Fibroblast of lung (primary cell): ENCODE data around the gene VAMP2. TPM values are rescaled to one million over a fixed set of nuclear protein-coding genes. Genes with fewer than 3 reads are reported as not detected.

Experiments
- DNase-seq, 2 donors: peaks; one replicate each; pipeline versions ENCODE4 v3.0.0 to v3.0.0-alpha.2; 2010; ENCODE audit warnings: low read depth in 2 of 2
- H2AFZ ChIP-seq: 2 replicates; pipeline ENCODE4 v1.5.1; 2012; ENCODE audit warnings: low read length, control low read depth, inconsistent platforms
- H3K27ac ChIP-seq: 2 replicates; pipeline ENCODE4 v1.5.1; 2011; ENCODE audit warnings: low read length, control low read depth; ENCODE audit not compliant: insufficient read depth
- H3K27me3 ChIP-seq: 2 replicates; pipeline ENCODE4 v1.5.1; 2011; ENCODE audit warnings: mild to moderate bottlenecking, low read length; ENCODE audit not compliant: control insufficient read depth, insufficient read depth
- H3K36me3 ChIP-seq: 2 replicates; pipeline ENCODE4 v1.5.1; 2011; ENCODE audit warnings: low read length; ENCODE audit not compliant: control insufficient read depth, insufficient read depth
- H3K4me1 ChIP-seq: 2 replicates; pipeline ENCODE4 v1.5.1; 2011; ENCODE audit warnings: low read length; ENCODE audit not compliant: control insufficient read depth, insufficient read depth; ENCODE audit errors: extremely low read depth
- H3K4me2 ChIP-seq: 2 replicates; pipeline ENCODE4 v1.5.1; 2011; ENCODE audit warnings: low read length, control low read depth; ENCODE audit not compliant: insufficient read depth; ENCODE audit errors: extremely low read depth
- H3K4me3 ChIP-seq, 4 experiments: fragments of 200-600 bp in 1 of 4; sonication (generic) in 1 of 4; replicated peaks in 1 of 4; 2 replicates each; pipeline ENCODE4 v1.5.1; 2011 to 2016; ENCODE audit warnings: low read length in 4 of 4, low read depth in 3 of 4, mild to moderate bottlenecking in 3 of 4, control low read depth in 2 of 4, inconsistent platforms in 1 of 4, mixed read lengths in 1 of 4; ENCODE audit not compliant: insufficient read depth in 1 of 4; ENCODE audit errors: control extremely low read depth in 1 of 4
- H3K79me2 ChIP-seq: 2 replicates; pipeline ENCODE4 v1.5.1; 2012; ENCODE audit warnings: mild to moderate bottlenecking, low read length, inconsistent platforms; ENCODE audit not compliant: control insufficient read depth, insufficient read depth
- H3K9ac ChIP-seq: 2 replicates; pipeline ENCODE4 v1.5.1; 2011; ENCODE audit warnings: mild to moderate bottlenecking, low read length, control low read depth; ENCODE audit not compliant: insufficient read depth
- H3K9me3 ChIP-seq: 2 replicates; pipeline ENCODE4 v1.5.1; 2012; ENCODE audit warnings: low read depth, low read length; ENCODE audit not compliant: control insufficient read depth, insufficient read depth
- H4K20me1 ChIP-seq: 2 replicates; pipeline ENCODE4 v1.5.1; 2011; ENCODE audit warnings: low read length; ENCODE audit not compliant: control insufficient read depth, insufficient read depth; ENCODE audit errors: extremely low read depth
- CTCF ChIP-seq, 2 donors: IDR thresholded peaks in 1 of 2; conservative IDR thresholded peaks in 1 of 2; 1 replicate in 1 of 2; 2 replicates in 1 of 2; pipeline ENCODE4 v1.5.1; 2011 to 2012; ENCODE audit warnings: low read length in 2 of 2, control low read depth in 1 of 2, inconsistent platforms in 1 of 2, low read depth in 1 of 2, mild to moderate bottlenecking in 1 of 2
- EZH2 ChIP-seq: IDR thresholded peaks from 2 replicates; pipeline ENCODE4 v1.5.1; 2012; ENCODE audit warnings: low read length, control low read depth, mild to moderate bottlenecking; ENCODE audit errors: missing control alignments
- polyA plus RNA-seq, 2 donors: library from polyadenylated mRNA; depleted of rRNA in 1 of 2; stranded (reverse) in 1 of 2; unstranded in 1 of 2; fragments of >200 nt; gene quantifications; 2 replicates each; pipeline ENCODE4 v1.2.1, GENCODE V29; 2011 to 2012; ENCODE audit warnings: missing spikeins in 1 of 2
- total RNA-seq: library from RNA; depleted of rRNA; stranded (reverse); fragments of >200 nt; gene quantifications from 2 replicates; pipeline ENCODE4 v1.2.1, GENCODE V29; 2014

The VAMP2 gene
- total and polyA plus RNA-seq, 2 donors (not counting 1 experiment from before 2014, with no cell fraction given) = 8.1 to 12.2 TPM

- H3K4me3 ChIP-seq = no peak overlapping the region
- H3K9me3 ChIP-seq = no peaks in the 10 kb centered on the region
- peaks cover 23% of the 10 kb centered on the region for H3K4me1 ChIP-seq
- no peak overlapping the region for H3K27ac ChIP-seq
- no peak overlapping the region for H3K9ac ChIP-seq
- H3K36me3 ChIP-seq = no peaks in the 10 kb centered on the region
- H2AFZ ChIP-seq = no peak overlapping the region
- H4K20me1 ChIP-seq = no peaks in the 10 kb centered on the region
- no peak overlapping the region for H3K4me2 ChIP-seq
- TF ChIP-seq CTCF (conservative IDR thresholded peaks at IDR 0.05 in 1 of 2, IDR thresholded peaks at IDR 0.05 in 1 of 2; ENCODE audit: low read depth in 1 of 2, low read length in 2 of 2) (no peak), EZH2 (no peak)
- DNase-seq = no peak
- peaks cover under 1% of the 10 kb centered on the region for H3K79me2 ChIP-seq
- no peaks in the 10 kb centered on the region for H3K27me3 ChIP-seq
Measured at GRCh38 chr17:8167526-8167925, 4.8 kb upstream of the VAMP2 start.

DNA sequence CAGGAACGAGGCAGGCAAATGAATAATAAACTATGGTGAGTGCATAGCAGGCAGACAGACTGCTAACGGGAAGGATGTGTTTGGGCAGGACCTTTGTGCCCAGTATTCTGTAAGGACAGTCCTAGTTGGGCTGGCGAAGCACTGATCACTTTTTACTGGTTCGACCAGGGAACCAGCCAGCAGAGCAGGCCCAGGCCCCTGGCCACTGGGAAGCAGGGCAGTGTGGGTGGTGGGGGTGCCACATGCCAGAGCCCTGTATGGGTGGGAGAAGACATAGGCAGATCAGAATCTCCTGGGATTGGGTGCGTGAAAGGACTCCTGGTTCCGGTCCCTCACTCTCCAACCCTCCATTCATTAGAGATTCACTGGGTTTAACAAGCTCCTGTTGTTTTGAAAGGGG is 4.0 kb upstream of the VAMP2 start:
- TF ChIP-seq EZH2 = no peak
- Histone ChIP-seq H3K36me3 (peaks cover under 1% of the 10 kb centered on the region), H3K27ac (no peak overlapping the region), H4K20me1 (no peaks in the 10 kb centered on the region), H3K9me3 (no peaks in the 10 kb centered on the region), H3K79me2 (peaks cover 9% of the 10 kb centered on the region), H3K9ac (no peak overlapping the region), H3K4me2 (no peak overlapping the region), H2AFZ (no peak overlapping the region), H3K4me1 (peaks cover 25% of the 10 kb centered on the region), H3K27me3 (no peaks in the 10 kb centered on the region), H3K4me3 (no peak overlapping the region)
- no peak for DNase-seq

DNA sequence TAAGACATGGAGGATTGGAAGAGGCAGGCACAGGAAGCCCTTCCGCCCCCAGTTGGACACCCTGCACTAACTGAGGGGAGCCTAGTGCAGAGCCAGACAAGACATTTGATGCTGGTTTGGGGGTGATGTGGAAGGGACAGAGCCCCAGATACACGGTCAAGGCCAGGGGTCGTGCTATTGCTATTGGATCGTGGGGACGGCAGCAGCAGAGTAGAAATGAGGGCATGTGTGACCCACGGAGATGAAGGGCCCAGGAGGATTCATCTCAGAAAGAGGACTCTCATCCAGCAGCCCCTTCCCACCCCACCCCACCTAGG is 2.0 kb upstream of the VAMP2 start:
- Histone ChIP-seq H2AFZ (no peak overlapping the region), H3K4me1 (peaks cover 35% of the 10 kb centered on the region), H4K20me1 (no peaks in the 10 kb centered on the region), H3K27me3 (no peaks in the 10 kb centered on the region), H3K9ac (peak overlapping the region; percentile 31), H3K4me2 (peak overlapping the region; percentile 64), H3K4me3 (no peak overlapping the region), H3K27ac (peak overlapping the region; percentile 94), H3K9me3 (no peaks in the 10 kb centered on the region), H3K79me2 (peaks cover 18% of the 10 kb centered on the region), H3K36me3 (peaks cover 10% of the 10 kb centered on the region)
- TF ChIP-seq EZH2 (no peak), CTCF (conservative IDR thresholded peaks at IDR 0.05 in 1 of 2, IDR thresholded peaks at IDR 0.05 in 1 of 2; ENCODE audit: low read depth in 1 of 2, low read length in 2 of 2) (no peak)
- DNase-seq = no peak
